T follicular helper cell (primary cell): ENCODE data around the gene VPS41.

ENCODE experiments used
- DNase-seq: peaks from one replicate; pipeline ENCODE4 v3.0.0-alpha.2; 2020; ENCODE audit warnings: low read depth

The VPS41 gene

GRCh38 chr7:38727184-38727940 is 181.6 kb downstream of the VPS41 start:
- DNase-seq, result no peak

DNA sequence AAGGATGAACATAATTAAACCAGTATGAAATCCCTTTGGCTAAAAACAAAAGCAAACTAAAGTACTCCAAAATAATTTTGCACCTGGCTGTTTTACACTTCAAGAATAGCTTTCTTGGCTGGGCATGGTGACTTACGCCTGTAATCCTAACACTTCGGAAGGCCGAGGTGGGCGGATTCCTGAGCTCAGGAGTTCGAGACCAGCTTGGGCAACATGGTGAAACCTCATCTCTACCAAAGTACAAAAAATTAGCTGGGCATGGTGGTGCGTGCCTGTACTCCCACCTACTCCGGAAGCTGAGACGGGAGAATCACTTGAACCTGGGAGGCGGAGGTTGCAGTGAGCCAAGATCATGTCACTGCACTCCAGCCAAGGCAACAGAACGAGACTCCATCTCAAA is 185.7 kb downstream of the VPS41 start:
- DNase-seq, result no peak

- no peak for DNase-seq
Observed at GRCh38 chr7:38716397-38716796, 192.6 kb downstream of the VPS41 start.

DNA sequence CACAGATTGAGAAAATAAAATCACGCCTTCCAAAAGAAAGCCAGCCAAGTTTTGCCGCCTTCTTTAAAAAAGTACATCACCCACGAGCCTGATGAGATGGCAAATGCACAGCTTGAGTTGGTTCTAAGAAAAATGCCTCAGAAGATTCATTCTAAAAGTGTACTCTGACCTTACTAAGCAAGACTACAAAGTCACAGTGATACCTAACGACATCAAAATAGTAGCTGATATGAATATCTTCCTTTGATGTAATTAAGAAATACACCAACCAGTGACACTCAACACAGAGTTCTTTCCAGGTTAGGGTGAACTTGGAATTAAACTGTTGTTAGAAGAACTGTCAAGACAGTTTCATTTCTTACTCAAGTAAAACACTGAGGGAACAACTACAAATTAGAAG is 199.9 kb downstream of the VPS41 start:
- no peak for DNase-seq

DNA sequence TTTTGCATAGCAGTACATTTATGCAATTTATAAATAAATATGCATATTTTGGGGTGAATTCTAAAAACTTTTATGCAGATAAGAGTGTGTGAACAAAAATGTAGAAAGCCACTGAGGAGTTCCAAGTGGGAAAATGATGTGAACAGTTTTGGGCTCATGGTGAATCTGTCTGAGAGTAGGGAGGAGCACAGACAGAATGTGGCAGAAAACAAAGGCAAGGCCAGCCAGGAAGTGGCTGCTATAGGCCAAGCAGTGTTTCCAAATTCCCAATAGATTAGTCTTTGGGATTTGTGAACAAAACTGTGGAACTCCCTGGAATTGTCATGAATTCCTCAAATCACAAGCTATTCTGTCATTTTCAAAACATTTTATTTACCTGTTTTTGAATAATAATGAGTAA is 204.2 kb downstream of the VPS41 start:
- DNase-seq, result no peak

DNA sequence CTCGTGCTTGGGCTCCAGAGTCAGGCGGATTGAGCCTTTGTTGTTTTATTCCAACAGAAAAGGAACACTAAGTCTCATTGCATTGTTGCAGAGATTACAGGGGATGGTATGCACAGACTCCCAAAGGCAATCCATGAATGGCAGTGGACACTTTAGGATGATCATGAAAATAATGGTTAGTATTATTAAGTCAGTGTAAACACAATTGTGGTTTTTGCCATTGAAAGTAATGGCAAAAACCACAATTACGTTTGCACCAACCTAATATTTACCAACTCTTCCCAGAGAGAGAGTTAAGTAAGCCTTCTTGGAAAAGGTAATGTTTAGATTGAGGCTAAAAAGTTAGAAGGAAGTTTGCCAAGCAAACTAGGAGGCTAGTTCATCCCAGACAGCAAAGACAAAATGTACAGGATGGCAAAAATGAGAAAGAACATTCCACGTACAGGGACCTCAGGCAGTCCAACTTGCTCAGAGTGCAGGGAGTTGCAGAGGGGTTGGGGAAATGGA is 204.9 kb downstream of the VPS41 start:
- DNase-seq, result no peak

DNA sequence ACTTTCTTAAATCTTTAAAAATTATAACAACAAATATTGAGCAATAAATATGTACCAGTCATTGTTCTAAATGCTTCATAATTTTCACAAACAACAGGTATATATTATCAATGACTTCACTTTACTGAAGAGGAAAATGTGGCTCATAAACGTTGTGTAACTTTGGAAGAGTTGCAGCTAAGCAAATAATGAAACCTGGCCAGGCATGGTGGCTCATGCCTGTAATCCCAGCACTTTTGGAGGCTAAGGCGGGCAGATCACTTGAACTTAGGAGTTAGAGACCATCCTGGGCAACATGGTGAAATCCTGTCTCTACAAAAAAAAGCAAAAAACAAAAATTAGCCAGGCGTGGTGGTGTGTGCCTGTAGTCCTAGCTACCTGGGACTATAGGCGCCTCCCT is 205.9 kb downstream of the VPS41 start:
- DNase-seq, result no peak

DNA sequence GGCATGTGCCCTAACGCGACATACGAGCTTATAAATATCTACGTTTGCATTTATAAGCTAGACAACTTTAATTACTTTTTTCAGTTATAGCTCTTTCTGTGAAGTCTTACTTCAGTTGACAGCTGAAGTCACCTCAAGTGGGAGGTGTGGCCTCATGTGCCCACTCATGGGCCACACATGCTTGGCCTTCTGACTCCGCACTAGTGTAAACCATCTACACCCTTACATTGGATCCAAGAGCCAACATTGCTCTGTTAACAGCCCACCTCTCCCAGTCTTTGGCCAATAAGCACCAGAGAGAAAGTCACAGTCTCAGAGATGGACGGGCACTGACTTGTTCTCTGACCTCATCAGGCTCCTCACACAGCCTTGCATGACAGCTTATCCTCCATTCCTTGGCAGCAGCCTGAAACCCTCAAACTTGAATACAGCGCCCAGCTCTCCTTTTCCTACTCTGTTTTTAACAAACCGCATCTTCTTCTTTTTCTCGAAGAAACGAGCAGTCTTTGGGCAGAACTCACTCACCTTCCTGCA is 206.9 kb downstream of the VPS41 start:
- DNase-seq, result no peak

GRCh38 chr7:38700116-38700515 is 208.9 kb downstream of the VPS41 start:
- no peak for DNase-seq

DNA sequence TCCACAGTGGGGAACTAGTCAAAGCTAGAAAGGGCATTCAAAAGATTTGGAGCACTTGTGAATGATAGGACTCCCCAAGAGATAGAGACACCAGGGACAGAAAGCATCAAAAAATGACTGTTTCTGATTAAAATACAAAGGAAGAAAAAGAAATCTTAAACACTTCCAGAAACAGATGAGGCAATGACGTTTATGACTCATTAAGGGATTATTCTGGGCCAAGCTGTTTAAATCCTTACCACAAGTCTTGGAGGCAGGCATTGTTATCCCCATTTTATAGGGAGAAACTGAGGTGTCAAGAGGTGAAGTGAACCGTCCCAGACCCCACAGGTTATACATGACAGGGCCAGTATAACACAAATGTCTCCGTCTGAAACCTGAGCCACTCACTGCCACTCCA is 209.5 kb downstream of the VPS41 start:
- no peak for DNase-seq

DNA sequence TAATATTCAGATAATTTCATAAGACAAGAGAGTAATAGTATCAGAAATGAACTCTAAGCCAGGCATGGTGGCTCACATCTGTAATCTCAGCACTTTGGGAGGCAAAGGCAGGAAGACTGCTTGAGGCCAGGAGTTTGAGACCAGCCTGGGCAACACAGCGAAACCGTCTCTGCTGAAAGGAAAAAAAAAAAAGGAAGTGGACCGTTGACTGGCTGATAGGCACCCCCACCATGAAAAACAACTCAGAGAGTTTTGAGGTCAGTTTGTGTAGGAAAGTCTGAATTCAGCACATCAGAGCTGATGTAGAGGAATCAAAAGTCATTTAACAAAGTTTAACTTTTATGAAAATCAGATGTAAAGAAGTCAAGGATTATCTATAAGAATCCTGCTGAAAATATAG is 214.7 kb downstream of the VPS41 start:
- DNase-seq, result no peak

GRCh38 chr7:38686888-38687287 is 222.1 kb downstream of the VPS41 start:
- DNase-seq, result no peak

GRCh38 chr7:38685851-38686250 is 223.1 kb downstream of the VPS41 start:
- no peak for DNase-seq

DNA sequence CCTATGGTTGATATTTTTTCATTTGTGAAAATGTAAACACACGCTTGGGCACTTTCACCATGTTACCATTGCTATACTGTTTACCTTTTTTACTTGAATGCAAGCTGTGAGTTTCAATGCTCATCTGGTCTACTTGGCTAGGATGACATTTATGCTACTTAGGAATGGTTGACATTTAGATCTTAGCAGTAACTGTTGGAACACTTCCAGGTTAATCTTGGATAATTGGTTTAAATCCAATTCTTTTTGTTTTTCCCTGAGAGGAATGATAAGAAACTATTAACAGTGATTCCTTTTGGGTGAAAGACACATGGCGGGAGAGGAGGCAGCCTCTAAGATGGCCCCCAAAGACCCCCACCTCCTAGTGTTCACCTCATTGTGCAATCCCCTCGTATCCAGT is 226.4 kb downstream of the VPS41 start:
- no peak for DNase-seq

DNA sequence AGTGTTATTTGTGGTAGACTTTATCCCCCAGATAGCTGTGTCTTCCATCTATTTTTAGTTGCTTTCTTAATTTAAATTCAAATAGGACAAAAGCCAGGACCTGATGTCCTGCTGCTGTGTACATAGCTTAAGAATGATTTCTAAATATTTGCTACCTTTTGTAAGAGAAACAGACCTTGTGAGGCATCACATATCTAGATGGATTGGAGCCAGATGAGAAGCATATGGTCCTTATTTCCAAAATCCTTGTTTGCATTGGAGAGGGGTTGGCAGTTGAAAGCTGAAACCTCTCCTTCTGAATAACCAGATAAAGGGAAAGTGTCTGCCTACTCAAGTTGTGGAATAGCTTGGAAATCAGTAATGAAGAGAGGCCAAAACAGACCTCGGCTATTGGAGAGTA is 227.1 kb downstream of the VPS41 start:
- no peak for DNase-seq

DNA sequence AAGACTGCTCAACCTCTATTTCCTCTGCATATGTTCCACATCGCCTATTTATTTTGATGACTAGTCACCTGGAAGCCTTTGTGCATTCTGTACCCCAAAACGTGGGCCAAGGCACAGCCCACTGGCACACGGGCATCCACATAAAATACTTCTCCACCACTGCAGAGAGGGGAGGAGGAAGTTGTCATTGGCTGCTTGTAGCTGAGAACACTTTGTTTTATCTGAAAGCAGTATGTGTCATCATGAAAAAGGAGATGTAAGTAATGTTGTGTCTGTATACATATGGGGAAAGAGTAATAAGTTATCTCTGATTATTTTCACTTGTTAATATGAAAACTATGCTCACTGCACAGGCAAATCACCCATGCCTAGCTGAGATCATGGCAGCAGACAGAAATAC is 229.6 kb downstream of the VPS41 start:
- no peak for DNase-seq

- no peak for DNase-seq
Observed at GRCh38 chr7:38678698-38679054, 230.3 kb downstream of the VPS41 start.

GRCh38 chr7:38677981-38678697 is 230.9 kb downstream of the VPS41 start:
- DNase-seq, result no peak

DNA sequence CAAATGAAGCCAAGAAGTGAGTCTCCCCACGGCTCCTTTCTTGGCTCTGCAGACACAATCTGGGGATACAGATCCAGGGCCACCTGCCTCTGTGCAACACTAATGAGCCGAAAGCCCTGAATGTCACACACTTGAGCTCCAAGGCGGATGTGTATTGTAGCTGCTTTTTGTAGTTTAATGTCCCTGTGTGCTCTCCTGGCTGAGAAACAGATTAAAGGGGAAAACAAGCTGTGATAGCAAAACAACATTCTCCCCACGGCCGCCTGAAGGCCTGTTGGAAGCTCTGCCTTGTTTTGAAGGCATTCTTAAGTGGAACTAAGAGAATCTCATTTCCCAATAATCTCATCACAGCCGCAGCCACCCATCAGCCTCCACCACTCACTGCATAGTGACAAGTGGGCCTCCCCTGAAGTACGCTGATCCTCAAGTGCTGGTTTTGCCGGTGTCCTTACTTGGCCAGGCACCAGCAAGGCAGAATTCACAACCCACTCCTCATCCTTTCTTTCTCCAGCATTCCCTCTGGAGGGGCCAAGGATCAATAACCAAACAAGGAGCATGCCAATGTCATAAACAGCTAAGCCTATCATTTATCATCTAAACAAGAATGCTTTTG is 233.4 kb downstream of the VPS41 start:
- no peak for DNase-seq

GRCh38 chr7:38674513-38674912 is 234.5 kb downstream of the VPS41 start:
- DNase-seq, result no peak

DNA sequence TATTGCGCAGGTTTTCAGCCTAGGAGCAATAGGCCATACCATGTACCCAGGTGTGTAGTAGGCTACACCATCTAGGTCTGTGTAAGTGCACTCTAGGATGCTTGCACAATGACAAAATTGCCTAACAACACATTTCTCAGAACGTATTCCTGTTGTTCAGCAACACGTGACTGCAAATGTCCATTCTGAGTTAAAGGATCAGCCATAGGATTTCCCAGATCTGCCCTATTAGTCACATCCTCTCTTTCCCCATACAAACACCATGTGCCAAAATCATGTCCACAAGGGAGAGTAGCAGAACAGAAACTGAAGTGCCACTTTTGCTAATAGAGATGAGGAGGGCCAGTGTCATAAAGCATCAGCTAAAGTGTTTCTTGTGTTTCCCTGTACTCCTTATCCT is 235.2 kb downstream of the VPS41 start:
- DNase-seq, result no peak
